CD4-positive, alpha-beta memory T cell (primary cell): ENCODE measurements around the gene FNDC3B. TPM values are rescaled to one million over a fixed set of nuclear protein-coding genes. Genes with fewer than 3 reads are reported as not detected.

Experiments used
- CTCF ChIA-PET: fragments of 350-600 bp; sonication (Branson Sonifier 250); formaldehyde crosslinking; loops from one replicate; lab custom pipeline; 2021; ENCODE audit warnings: inconsistent platforms; ENCODE audit not compliant: partially characterized antibody; lab: Charles Lee
- POLR2A ChIA-PET: fragments of 350-600 bp; sonication (Branson Sonifier 250); formaldehyde crosslinking; loops from one replicate; lab custom pipeline; 2021; ENCODE audit not compliant: partially characterized antibody; lab: Charles Lee
- DNase-seq, 5 donors: peaks; one replicate each; pipeline versions ENCODE4 v3.0.0 to v3.0.0-alpha.2; 2020 to 2022; ENCODE audit warnings: mixed read lengths in 1 of 5
- H3K27ac ChIP-seq: one replicate; pipeline ENCODE4 v1.7.0; 2013; ENCODE audit warnings: low read depth, low read length
- H3K27me3 ChIP-seq: 2 replicates; pipeline ENCODE4 v1.7.0; 2013; ENCODE audit warnings: mild to moderate bottlenecking, low read length, moderate library complexity; ENCODE audit not compliant: insufficient read depth
- H3K36me3 ChIP-seq: 2 replicates; pipeline ENCODE4 v1.7.0; 2013; ENCODE audit warnings: mild to moderate bottlenecking, low read length, moderate library complexity; ENCODE audit not compliant: insufficient read depth
- H3K4me1 ChIP-seq: 2 replicates; pipeline ENCODE4 v1.7.0; 2013; ENCODE audit warnings: mild to moderate bottlenecking, low read length, moderate library complexity; ENCODE audit not compliant: insufficient read depth
- H3K4me3 ChIP-seq, 2 donors: one replicate each; pipeline ENCODE4 v1.7.0; 2013; ENCODE audit warnings: low read length in 2 of 2, mild to moderate bottlenecking in 1 of 2
- H3K9me3 ChIP-seq, 2 donors: one replicate each; pipeline ENCODE4 v1.7.0; 2013; ENCODE audit warnings: low read length in 2 of 2, control low read depth in 1 of 2; ENCODE audit not compliant: control insufficient read depth in 1 of 2
- H3K27ac Mint-ChIP-seq, 7 donors: one replicate each; pipeline ENCODE4 v1.8.0; 2020 to 2021; ENCODE audit warnings: mixed read lengths in 7 of 7, mild to moderate bottlenecking in 6 of 7, inconsistent platforms in 3 of 7, moderate library complexity in 3 of 7
- H3K27me3 Mint-ChIP-seq, 2 donors: one replicate each; pipeline ENCODE4 v1.8.0; 2020 to 2021; ENCODE audit warnings: mixed read lengths in 2 of 2
- H3K36me3 Mint-ChIP-seq, 2 donors: one replicate each; pipeline ENCODE4 v1.8.0; 2020 to 2021; ENCODE audit warnings: mixed read lengths in 2 of 2, inconsistent platforms in 1 of 2, mild to moderate bottlenecking in 1 of 2
- H3K4me1 Mint-ChIP-seq, 4 donors: one replicate each; pipeline ENCODE4 v1.8.0; 2020 to 2021; ENCODE audit warnings: mixed read lengths in 4 of 4, mild to moderate bottlenecking in 1 of 4
- H3K4me3 Mint-ChIP-seq, 8 donors: one replicate each; pipeline ENCODE4 v1.8.0; 2020 to 2021; ENCODE audit warnings: mixed read lengths in 8 of 8, mild to moderate bottlenecking in 7 of 8, moderate library complexity in 6 of 8, inconsistent platforms in 3 of 8
- H3K9me3 Mint-ChIP-seq, 8 donors: one replicate each; pipeline ENCODE4 v1.8.0; 2020 to 2021; ENCODE audit warnings: mixed read lengths in 8 of 8, mild to moderate bottlenecking in 5 of 8, inconsistent platforms in 3 of 8, moderate library complexity in 1 of 8
- intact Hi-C: fragments of 100-400 bp; cut with micrococcal nuclease; formaldehyde crosslinking; loops from one replicate; pipeline ENCODE4 v1.15.1; 2023
- polyA plus RNA-seq, 2 donors: library from polyadenylated mRNA; unstranded; fragments of 300-500 nt; fragmentation: Illumina TruSeq; gene quantifications; one replicate each; pipeline ENCODE4 v1.2.3, GENCODE V29; 2021
- total RNA-seq, 2 experiments: library from RNA; stranded (reverse); gene quantifications; one replicate each; pipeline ENCODE4 v1.2.3, GENCODE V29; 2021

FNDC3B gene
- total and polyA plus RNA-seq, 4 experiments from 2014 or later = 10.9 to 18.2 (median 14.8) TPM

DNA sequence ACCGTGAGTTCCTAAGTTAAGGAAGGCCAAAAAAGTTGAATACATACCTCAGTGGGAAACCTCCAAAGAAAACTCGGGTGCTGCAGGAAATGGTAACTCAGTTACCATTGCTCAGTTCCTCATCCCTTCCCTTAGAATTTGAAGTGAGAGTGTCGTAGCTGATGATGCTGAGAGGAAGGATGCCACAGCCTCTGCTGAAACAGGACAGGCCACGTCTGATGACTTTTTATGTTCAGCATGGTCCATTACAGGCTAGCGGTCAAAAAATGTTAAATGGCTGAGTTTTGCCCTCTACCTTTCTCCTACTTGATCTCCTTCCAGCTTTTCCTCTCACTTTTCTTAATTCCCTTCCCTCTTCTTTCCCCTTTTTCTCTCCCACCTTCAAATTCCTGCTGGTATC, 273.3 kb downstream of the FNDC3B start:
- intact Hi-C loops = no loop called here
- no peak for DNase-seq
- no peak overlapping the region for H3K4me3 ChIP-seq
- no peaks in the 10 kb centered on the region for H3K4me1 ChIP-seq
- peaks cover 58 to 59% of the 10 kb centered on the region in 2 donors for H3K36me3 Mint-ChIP-seq
- peaks cover 0 to 2% (median 0%) of the 10 kb centered on the region in 4 donors for H3K4me1 Mint-ChIP-seq
- H3K4me3 Mint-ChIP-seq = no peak overlapping the region
- no peak overlapping the region for H3K27ac Mint-ChIP-seq
- no peaks in the 10 kb centered on the region for H3K27me3 Mint-ChIP-seq
- no peak overlapping the region for H3K27ac ChIP-seq
- H3K9me3 ChIP-seq = no peaks in the 10 kb centered on the region
- CTCF ChIA-PET = interaction anchor here (1.6 to 4.5 kb wide), 2 partner anchors 19 to 28 kb away, joined by 7 to 30 read pairs; no protein-coding TSS in a partner anchor
- no peaks in the 10 kb centered on the region for H3K27me3 ChIP-seq
- peaks cover 8% of the 10 kb centered on the region for H3K36me3 ChIP-seq
- H3K9me3 Mint-ChIP-seq = no peaks in the 10 kb centered on the region
- POLR2A ChIA-PET = no interaction called here

DNA sequence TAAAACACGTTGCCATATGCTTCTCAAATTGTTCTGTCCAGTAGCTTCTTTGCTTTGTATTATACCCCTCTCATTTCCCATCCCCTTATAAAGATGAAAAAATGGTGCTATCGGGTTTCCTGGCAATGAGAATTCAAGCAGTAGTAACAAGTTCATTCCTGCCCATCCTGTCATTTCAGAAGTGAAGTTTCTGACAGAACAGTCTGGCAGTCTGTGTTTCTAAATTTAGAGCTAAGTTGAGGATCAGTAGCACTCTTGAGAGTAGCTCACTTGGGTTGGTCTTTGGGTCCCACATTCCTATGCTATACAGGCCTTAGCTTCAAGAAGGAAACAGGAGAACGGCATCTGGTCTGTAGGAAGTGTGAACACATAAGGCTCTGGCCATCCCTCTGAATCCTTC, 274.3 kb downstream of the FNDC3B start:
- Histone ChIP-seq H3K9me3 (no peaks in the 10 kb centered on the region), H3K4me1 (no peaks in the 10 kb centered on the region), H3K27me3 (no peaks in the 10 kb centered on the region), H3K4me3 (no peak overlapping the region), H3K27ac (no peak overlapping the region), H3K36me3 (peaks cover 8% of the 10 kb centered on the region)
- H3K36me3 Mint-ChIP-seq = peaks cover 55 to 58% of the 10 kb centered on the region in 2 donors
- H3K27me3 Mint-ChIP-seq = no peaks in the 10 kb centered on the region
- CTCF ChIA-PET = interaction anchor here (0.9 to 4.5 kb wide), 4 partner anchors 14 to 278 kb away, joined by 3 to 30 read pairs (median 5); no protein-coding TSS in a partner anchor
- no peak for DNase-seq
- intact Hi-C loops = no loop called here
- H3K4me3 Mint-ChIP-seq = no peak overlapping the region
- no peak overlapping the region for H3K27ac Mint-ChIP-seq
- POLR2A ChIA-PET = no interaction called here
- H3K9me3 Mint-ChIP-seq = no peaks in the 10 kb centered on the region
- H3K4me1 Mint-ChIP-seq = peaks cover 0 to 2% (median 0%) of the 10 kb centered on the region in 4 donors

DNA sequence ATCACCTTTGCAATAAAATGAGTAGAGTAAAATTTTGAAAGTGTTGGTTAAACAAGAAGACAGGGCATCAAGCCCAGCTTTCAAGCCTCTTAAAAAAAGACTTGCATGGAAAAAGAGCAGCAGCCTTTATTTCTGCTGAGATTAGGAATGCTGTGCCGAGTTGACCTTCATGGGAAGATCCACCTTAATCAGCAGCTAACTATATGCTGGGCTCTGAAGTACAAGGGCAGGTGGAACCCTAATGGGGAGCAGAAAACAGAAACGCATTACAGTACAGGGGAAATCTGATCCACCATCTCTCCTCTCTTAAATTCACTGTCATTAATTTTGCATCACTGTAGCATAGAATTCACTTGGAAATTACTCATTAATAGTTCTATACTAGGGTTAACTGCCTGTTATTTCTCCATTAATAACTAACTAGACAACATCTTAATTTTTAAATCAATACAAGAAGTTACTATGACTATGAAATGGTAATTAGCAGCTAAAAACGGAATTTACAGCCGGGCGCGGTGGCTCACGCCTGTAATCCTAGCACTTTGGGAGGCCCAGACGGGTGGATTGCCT, 275.3 kb downstream of the FNDC3B start:
- Histone ChIP-seq H3K4me1 (no peaks in the 10 kb centered on the region), H3K27me3 (no peaks in the 10 kb centered on the region), H3K4me3 (no peak overlapping the region), H3K9me3 (no peaks in the 10 kb centered on the region), H3K27ac (no peak overlapping the region), H3K36me3 (peaks cover 8% of the 10 kb centered on the region)
- peaks cover 0 to 2% (median under 1%) of the 10 kb centered on the region in 4 donors for H3K4me1 Mint-ChIP-seq
- H3K36me3 Mint-ChIP-seq = peaks cover 54% of the 10 kb centered on the region in 2 donors
- no peaks in the 10 kb centered on the region for H3K27me3 Mint-ChIP-seq
- H3K4me3 Mint-ChIP-seq = no peak overlapping the region
- POLR2A ChIA-PET = no interaction called here
- no peak overlapping the region for H3K27ac Mint-ChIP-seq
- intact Hi-C loops = no loop called here
- CTCF ChIA-PET = interaction anchor here (2.2 to 4.5 kb wide), 2 partner anchors 17 to 279 kb away, joined by 7 to 30 read pairs; no protein-coding TSS in a partner anchor
- no peak for DNase-seq
- H3K9me3 Mint-ChIP-seq = no peaks in the 10 kb centered on the region

DNA sequence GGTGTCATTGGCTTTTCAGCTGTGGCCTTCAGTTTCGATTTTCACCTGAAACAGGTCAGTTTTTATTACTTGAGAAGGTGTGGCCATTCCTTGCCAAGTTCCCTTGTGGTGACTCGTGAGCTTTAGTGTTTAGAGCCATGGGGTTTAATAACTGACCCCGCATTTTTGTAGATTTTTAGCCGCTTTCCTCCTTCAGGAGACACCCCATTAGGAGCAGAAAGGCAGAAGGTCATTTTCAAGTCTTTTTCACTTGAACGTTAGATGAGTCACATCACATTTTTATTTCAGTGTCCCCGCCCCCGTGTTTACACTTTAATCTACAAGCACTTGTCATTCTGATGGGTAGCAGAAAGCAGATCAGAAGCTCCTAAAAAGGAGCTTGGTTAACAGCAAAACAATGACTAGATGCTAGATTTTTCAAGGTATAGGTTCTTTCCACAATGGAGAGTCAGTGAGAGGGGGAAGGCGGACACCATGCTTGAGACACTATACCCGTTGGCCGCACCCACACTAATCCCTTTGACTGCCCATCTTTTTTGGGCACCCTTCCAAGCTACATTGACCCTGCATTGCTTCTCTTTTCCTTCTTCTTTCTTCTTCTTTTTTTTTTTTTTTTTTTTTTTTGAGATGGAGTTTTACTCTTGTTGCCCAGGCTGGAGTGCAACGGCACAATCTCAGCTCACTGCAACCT, 276.2 kb downstream of the FNDC3B start:
- Histone ChIP-seq H3K4me3 (no peak overlapping the region), H3K4me1 (no peaks in the 10 kb centered on the region), H3K27me3 (no peaks in the 10 kb centered on the region), H3K36me3 (peaks cover 6% of the 10 kb centered on the region), H3K27ac (no peak overlapping the region), H3K9me3 (no peaks in the 10 kb centered on the region)
- Mint-ChIP-seq H3K27ac (peak overlapping the region in 1 of 7 donors; percentile 61), H3K4me1 (peaks cover 0 to 4% (median 2%) of the 10 kb centered on the region in 4 donors), H3K27me3 (no peaks in the 10 kb centered on the region), H3K4me3 (no peak overlapping the region), H3K9me3 (no peaks in the 10 kb centered on the region), H3K36me3 (peaks cover 45 to 49% of the 10 kb centered on the region in 2 donors)
- DNase-seq = no peak
- ChIA-PET POLR2A (no interaction called here), CTCF (interaction anchor here (0.7 to 4.5 kb wide), 4 partner anchors 16 to 527 kb away, joined by 3 to 30 read pairs (median 5); no protein-coding TSS in a partner anchor)
- intact Hi-C loops = no loop called here

DNA sequence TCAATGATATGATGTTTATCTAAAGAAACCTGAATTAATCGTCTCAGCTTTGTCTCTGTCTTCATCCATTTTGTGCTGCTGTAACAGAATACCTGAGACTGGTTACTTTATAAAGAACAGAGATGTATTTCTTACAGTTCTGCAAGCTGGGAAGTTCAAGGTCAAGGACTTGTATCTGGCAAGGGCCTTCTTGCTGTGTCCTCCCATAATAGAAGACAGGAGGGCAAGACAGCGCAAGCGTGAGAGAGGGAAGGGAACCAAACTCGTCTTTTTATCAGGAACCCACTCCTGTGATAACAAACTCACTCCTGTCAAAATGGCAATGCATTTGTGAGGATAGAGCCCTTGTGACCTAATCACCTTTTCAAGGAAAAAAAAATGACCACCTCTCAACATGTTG, 277.4 kb downstream of the FNDC3B start:
- H3K9me3 ChIP-seq = no peaks in the 10 kb centered on the region
- no peaks in the 10 kb centered on the region for H3K4me1 ChIP-seq
- intact Hi-C loops = no loop called here
- no peaks in the 10 kb centered on the region for H3K36me3 ChIP-seq
- Mint-ChIP-seq H3K36me3 (peaks cover 36 to 40% of the 10 kb centered on the region in 2 donors), H3K27ac (no peak overlapping the region), H3K9me3 (no peaks in the 10 kb centered on the region), H3K4me1 (peaks cover 0 to 4% (median 2%) of the 10 kb centered on the region in 4 donors), H3K4me3 (no peak overlapping the region), H3K27me3 (no peaks in the 10 kb centered on the region)
- ChIA-PET POLR2A (no interaction called here), CTCF (interaction anchor here (2.2 to 4.5 kb wide), 2 partner anchors 15 to 281 kb away, joined by 7 to 30 read pairs; no protein-coding TSS in a partner anchor)
- no peak overlapping the region for H3K4me3 ChIP-seq
- H3K27ac ChIP-seq = no peak overlapping the region
- no peak for DNase-seq
- H3K27me3 ChIP-seq = no peaks in the 10 kb centered on the region

DNA sequence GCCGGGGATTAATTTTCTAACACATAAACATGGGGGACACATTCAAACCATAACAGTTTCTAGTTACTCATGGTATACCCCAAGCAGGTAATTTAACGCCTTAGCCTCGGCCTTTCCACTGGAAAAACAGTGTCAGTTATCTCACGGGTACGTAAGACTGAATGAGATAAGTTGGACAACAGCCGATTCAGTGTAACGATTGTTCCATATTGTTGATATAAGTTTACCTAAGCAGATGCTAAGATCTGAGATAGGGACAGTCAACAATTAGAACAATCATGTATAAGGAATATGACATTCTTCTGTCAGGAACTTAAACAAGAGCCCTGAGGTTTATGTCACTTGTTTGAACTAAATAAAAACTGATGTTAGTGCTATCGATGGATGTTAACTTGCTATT, 278.1 kb downstream of the FNDC3B start:
- Mint-ChIP-seq H3K4me3 (no peak overlapping the region), H3K36me3 (peaks cover 29 to 33% of the 10 kb centered on the region in 2 donors), H3K27me3 (no peaks in the 10 kb centered on the region), H3K9me3 (no peaks in the 10 kb centered on the region), H3K4me1 (peaks cover 0 to 4% (median 2%) of the 10 kb centered on the region in 4 donors), H3K27ac (no peak overlapping the region)
- no peak for DNase-seq
- ChIA-PET CTCF (no interaction called here), POLR2A (no interaction called here)
- Histone ChIP-seq H3K36me3 (no peaks in the 10 kb centered on the region), H3K4me1 (no peaks in the 10 kb centered on the region), H3K9me3 (no peaks in the 10 kb centered on the region), H3K4me3 (no peak overlapping the region), H3K27me3 (no peaks in the 10 kb centered on the region), H3K27ac (no peak overlapping the region)
- intact Hi-C loops = no loop called here

DNA sequence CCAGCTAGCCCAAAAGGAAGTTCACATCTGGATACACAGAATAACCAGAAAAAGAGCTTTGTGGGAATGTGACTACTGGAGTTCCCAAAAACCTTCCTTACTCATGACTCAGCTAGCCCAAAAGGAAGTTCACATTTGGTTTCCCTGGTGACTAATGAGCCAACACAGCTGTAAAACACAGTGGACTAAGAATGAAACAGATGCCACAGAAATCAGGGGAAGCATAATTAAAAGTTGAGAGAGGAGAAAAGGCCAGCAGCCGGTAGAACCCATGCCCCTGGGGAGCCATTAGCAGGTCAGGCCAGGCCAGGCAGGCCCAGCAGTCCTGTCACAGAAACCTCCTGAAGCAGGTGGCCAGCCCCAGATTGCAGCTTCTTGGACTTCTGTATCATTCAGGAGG, 278.6 kb downstream of the FNDC3B start:
- ChIA-PET POLR2A (no interaction called here), CTCF (interaction anchor here (1.8 to 6.9 kb wide), 2 partner anchors 14 to 24 kb away, joined by 6 to 48 read pairs; no protein-coding TSS in a partner anchor)
- no peak overlapping the region for H3K4me3 ChIP-seq
- Mint-ChIP-seq H3K4me1 (peaks cover 0 to 4% (median 1%) of the 10 kb centered on the region in 4 donors), H3K36me3 (peaks cover 25 to 30% of the 10 kb centered on the region in 2 donors), H3K9me3 (no peaks in the 10 kb centered on the region), H3K4me3 (no peak overlapping the region), H3K27me3 (no peaks in the 10 kb centered on the region), H3K27ac (no peak overlapping the region)
- no peak overlapping the region for H3K27ac ChIP-seq
- H3K4me1 ChIP-seq = no peaks in the 10 kb centered on the region
- H3K9me3 ChIP-seq = no peaks in the 10 kb centered on the region
- intact Hi-C loops = no loop called here
- no peaks in the 10 kb centered on the region for H3K27me3 ChIP-seq
- DNase-seq = no peak
- no peaks in the 10 kb centered on the region for H3K36me3 ChIP-seq
